ENCODE results near the gene ADAM33.

- TF ChIP-seq, protein P1, sequence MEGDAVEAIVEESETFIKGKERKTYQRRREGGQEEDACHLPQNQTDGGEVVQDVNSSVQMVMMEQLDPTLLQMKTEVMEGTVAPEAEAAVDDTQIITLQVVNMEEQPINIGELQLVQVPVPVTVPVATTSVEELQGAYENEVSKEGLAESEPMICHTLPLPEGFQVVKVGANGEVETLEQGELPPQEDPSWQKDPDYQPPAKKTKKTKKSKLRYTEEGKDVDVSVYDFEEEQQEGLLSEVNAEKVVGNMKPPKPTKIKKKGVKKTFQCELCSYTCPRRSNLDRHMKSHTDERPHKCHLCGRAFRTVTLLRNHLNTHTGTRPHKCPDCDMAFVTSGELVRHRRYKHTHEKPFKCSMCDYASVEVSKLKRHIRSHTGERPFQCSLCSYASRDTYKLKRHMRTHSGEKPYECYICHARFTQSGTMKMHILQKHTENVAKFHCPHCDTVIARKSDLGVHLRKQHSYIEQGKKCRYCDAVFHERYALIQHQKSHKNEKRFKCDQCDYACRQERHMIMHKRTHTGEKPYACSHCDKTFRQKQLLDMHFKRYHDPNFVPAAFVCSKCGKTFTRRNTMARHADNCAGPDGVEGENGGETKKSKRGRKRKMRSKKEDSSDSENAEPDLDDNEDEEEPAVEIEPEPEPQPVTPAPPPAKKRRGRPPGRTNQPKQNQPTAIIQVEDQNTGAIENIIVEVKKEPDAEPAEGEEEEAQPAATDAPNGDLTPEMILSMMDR (IDR thresholded peaks at IDR 0.05; ENCODE audit: insufficient read depth, low read length, poor library complexity, severe bottlenecking), result no peak
- no peak for TF ChIP-seq EZH2phosphoT487 (conservative IDR thresholded peaks at IDR 0.05; ENCODE audit: low read length)
These were observed 11.3 kb downstream of the ADAM33 start for GRCh38 chr20:3670511-3670910.
